PC-3 (cell line): ENCODE measurements around the gene KRT75. TPM values are rescaled to one million over a fixed set of nuclear protein-coding genes. Genes with fewer than 3 reads are reported as not detected.
A peak's percentile ranks its signal among the peaks of the same experiment; 100 is the strongest.

Experiments used
- ATAC-seq: fragments of 200-7000 bp; cut with Tn5 transposase; 2 replicates; pipeline ENCODE4 v1.9.1; 2020; ENCODE audit warnings: mild to moderate bottlenecking, moderate library complexity
- BruUV-seq: library from RNA; stranded (reverse); fragments of 400-500 nt; replicated peaks from 2 replicates; lab custom pipeline; 2021; lab: Mats Ljungman, UMichigan
- CTCF ChIA-PET: fragments of 300-600 bp; sonication (Branson Sonifier 250); formaldehyde crosslinking; loops from one replicate; lab custom pipeline; 2022; ENCODE audit warnings: antibody characterized with exemption; lab: Charles Lee
- POLR2A ChIA-PET: fragments of 300-600 bp; sonication (Branson Sonifier 250); formaldehyde crosslinking; loops from one replicate; lab custom pipeline; 2022; ENCODE audit warnings: antibody characterized with exemption; ENCODE audit not compliant: unreplicated experiment; lab: Charles Lee
- DNase-seq: peaks from one replicate; pipeline ENCODE4 v3.0.0-alpha.2; 2015
- H2AFZ ChIP-seq: fragments of 300-600 bp; sonication (generic); 2 replicates; pipeline ENCODE4 v1.6.0; 2016; ENCODE audit warnings: antibody characterized with exemption, low read length
- H3F3A ChIP-seq: fragments of 300-600 bp; sonication (generic); one replicate; pipeline ENCODE4 v1.6.0; 2017; ENCODE audit warnings: antibody characterized with exemption, low read length, control low read depth, mild to moderate bottlenecking; ENCODE audit not compliant: unreplicated experiment
- H3K27ac ChIP-seq: fragments of 300-600 bp; sonication (generic); 2 replicates; pipeline ENCODE4 v1.5.1; 2016; ENCODE audit warnings: mild to moderate bottlenecking, low read length
- H3K27me3 ChIP-seq: fragments of 300-600 bp; sonication (generic); 2 replicates; pipeline ENCODE4 v1.6.1; 2016; ENCODE audit warnings: low read length, mixed read lengths
- H3K36me3 ChIP-seq: fragments of 300-600 bp; sonication (generic); 2 replicates; pipeline ENCODE4 v1.6.1; 2016; ENCODE audit warnings: low read depth, mixed run types, low read length, mixed read lengths
- H3K4me1 ChIP-seq: fragments of 300-600 bp; sonication (generic); 2 replicates; pipeline ENCODE4 v1.5.1; 2016; ENCODE audit warnings: low read length; ENCODE audit not compliant: insufficient read depth
- H3K4me2 ChIP-seq: fragments of 300-600 bp; sonication (generic); 2 replicates; pipeline ENCODE4 v1.6.0; 2016; ENCODE audit warnings: low read length
- H3K4me3 ChIP-seq: fragments of 300-600 bp; sonication (generic); 2 replicates; pipeline ENCODE4 v1.5.1; 2016; ENCODE audit warnings: mild to moderate bottlenecking, low read length, mixed read lengths
- H3K79me2 ChIP-seq: fragments of 300-600 bp; sonication (generic); 2 replicates; pipeline ENCODE4 v1.6.1; 2017; ENCODE audit warnings: low read length, mixed read lengths
- H3K9ac ChIP-seq: fragments of 300-600 bp; sonication (generic); 2 replicates; pipeline ENCODE4 v1.6.0; 2016; ENCODE audit warnings: mild to moderate bottlenecking, low read length
- H3K9me2 ChIP-seq: fragments of 300-600 bp; sonication (generic); replicated peaks from 2 replicates; pipeline ENCODE4 v1.6.1; 2016; ENCODE audit warnings: mixed run types, low read length, mixed read lengths
- H3K9me3 ChIP-seq: fragments of 300-600 bp; sonication (generic); 2 replicates; pipeline ENCODE4 v1.6.1; 2016; ENCODE audit warnings: low read length, mixed read lengths
- H4K20me1 ChIP-seq: fragments of 300-600 bp; sonication (generic); 2 replicates; pipeline ENCODE4 v1.6.1; 2016; ENCODE audit warnings: low read length, mixed read lengths
- EZH2 ChIP-seq: fragments of 300-600 bp; sonication (generic); IDR thresholded peaks from one replicate; pipeline ENCODE4 v1.6.1; 2017; ENCODE audit warnings: antibody characterized with exemption, mild to moderate bottlenecking, low read length; ENCODE audit not compliant: unreplicated experiment
- EZH2phosphoT487 ChIP-seq: fragments of 300-600 bp; sonication (generic); IDR thresholded peaks from 2 replicates; pipeline ENCODE4 v1.6.1; 2018; ENCODE audit warnings: mild to moderate bottlenecking, antibody characterized with exemption, low read length, borderline replicate concordance
- intact Hi-C: fragments of 100-400 bp; cut with micrococcal nuclease; formaldehyde crosslinking; loops from 2 replicates; pipeline ENCODE4 v1.9.0; 2023
- total RNA-seq: library from RNA; depleted of rRNA; stranded (reverse); fragments of >200 nt; gene quantifications from 2 replicates; pipeline ENCODE4 v1.2.3, GENCODE V29; 2014
- TF ChIP-seq, protein P1 (sequence below): fragments of 300-600 bp; sonication (generic); conservative IDR thresholded peaks from 2 replicates; pipeline ENCODE4 v1.5.1; 2017; ENCODE audit warnings: antibody characterized with exemption, low read depth, mild to moderate bottlenecking, low read length

Gene KRT75
- total RNA-seq, 1 experiment from 2014 or later = 38.5 TPM

DNA sequence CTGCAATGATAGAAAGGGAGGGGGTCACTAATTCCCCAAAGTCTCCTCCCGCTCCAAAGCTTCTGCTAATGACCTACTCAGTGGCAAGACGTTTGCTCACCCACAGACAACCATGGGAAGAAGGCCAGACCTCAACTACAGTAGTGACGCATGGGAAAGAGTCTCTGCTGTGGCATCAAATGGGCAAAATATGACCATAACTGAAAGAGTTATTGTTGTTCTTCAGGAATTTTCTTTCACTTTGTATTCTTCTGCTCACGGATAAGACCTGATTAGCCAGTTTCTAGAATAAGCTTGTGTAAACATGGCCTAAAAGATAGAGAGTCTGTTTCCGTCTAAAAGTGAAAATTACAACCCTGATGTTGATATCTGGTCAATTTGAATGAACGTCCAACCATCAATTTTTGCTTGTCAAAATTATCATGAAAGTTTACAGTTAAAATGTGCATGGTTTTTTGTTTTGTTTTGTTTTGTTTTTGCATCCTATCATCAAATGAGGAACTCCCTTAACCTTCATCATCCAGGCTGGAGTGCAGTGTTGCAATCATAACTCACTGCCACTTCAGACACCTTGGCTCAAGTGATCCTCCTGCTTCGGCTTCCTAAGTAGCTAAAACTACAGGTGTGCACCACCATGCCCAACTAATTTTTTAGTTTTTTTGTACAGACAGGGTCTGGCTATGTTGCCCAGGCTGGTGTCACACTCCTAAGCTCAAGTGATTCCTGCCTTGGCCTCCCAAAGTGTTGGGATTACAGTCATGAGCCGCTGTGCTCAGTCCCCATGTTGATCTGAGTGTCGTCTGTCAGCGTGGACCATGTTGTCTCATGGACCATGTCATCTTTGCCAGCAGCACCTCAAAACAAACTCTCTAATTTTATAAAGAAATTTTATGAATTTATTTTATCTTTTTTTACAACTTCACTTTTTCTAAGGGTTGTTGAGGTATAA, 10.8 kb upstream of the KRT75 start:
- ChIA-PET CTCF (no interaction called here), POLR2A (no interaction called here)
- H3K27ac ChIP-seq = peak overlapping the region; percentile 95
- ATAC-seq (no peak), DNase-seq (peak; percentile 78)
- H3K4me3 ChIP-seq = no peak overlapping the region
- H3K9ac ChIP-seq = peak overlapping the region; percentile 57; the same call in 1 of the 2 replicates
- no peaks in the 10 kb centered on the region for H3K9me3 ChIP-seq
- BruUV-seq = no TSS peak
- H3K4me2 ChIP-seq = peak overlapping the region; percentile 32; the same call in 1 of the 2 replicates
- intact Hi-C loops = loop anchor here (5.0 to 10.0 kb wide), 3 partner anchors 60 to 427 kb away; no protein-coding TSS in a partner anchor
- H3K27me3 ChIP-seq = no peaks in the 10 kb centered on the region
- no peak for TF ChIP-seq EZH2phosphoT487
- TF ChIP-seq EZH2 = no peak
- TF ChIP-seq, protein P1, sequence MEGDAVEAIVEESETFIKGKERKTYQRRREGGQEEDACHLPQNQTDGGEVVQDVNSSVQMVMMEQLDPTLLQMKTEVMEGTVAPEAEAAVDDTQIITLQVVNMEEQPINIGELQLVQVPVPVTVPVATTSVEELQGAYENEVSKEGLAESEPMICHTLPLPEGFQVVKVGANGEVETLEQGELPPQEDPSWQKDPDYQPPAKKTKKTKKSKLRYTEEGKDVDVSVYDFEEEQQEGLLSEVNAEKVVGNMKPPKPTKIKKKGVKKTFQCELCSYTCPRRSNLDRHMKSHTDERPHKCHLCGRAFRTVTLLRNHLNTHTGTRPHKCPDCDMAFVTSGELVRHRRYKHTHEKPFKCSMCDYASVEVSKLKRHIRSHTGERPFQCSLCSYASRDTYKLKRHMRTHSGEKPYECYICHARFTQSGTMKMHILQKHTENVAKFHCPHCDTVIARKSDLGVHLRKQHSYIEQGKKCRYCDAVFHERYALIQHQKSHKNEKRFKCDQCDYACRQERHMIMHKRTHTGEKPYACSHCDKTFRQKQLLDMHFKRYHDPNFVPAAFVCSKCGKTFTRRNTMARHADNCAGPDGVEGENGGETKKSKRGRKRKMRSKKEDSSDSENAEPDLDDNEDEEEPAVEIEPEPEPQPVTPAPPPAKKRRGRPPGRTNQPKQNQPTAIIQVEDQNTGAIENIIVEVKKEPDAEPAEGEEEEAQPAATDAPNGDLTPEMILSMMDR = no peak
- no peak overlapping the region for H2AFZ ChIP-seq
- no peaks in the 10 kb centered on the region for H3K36me3 ChIP-seq
- H3K79me2 ChIP-seq = no peaks in the 10 kb centered on the region
- H4K20me1 ChIP-seq = no peaks in the 10 kb centered on the region
- H3K9me2 ChIP-seq = no peaks in the 10 kb centered on the region
- peaks cover 24% of the 10 kb centered on the region for H3F3A ChIP-seq
- peaks cover 51% of the 10 kb centered on the region for H3K4me1 ChIP-seq

DNA sequence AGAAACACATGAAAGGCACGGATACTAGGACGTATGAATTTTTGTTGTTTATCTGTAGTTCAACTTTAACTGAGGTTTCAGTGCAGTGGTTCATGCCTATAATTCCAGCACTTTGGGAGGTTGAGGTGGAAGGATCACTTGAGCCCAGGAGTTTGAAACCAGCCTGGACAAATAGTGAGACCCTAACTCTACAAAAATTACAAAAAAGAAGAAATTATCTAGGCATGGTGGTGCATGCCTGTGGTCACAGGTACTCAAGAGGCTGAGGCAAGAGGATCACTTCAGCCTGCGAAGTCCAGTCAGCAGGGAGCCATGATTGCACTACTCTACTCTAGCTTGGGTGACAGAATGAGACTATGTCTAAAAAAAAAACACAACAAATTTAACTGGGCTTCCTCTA, 9.8 kb upstream of the KRT75 start:
- ATAC-seq (no peak), DNase-seq (no peak)
- H2AFZ ChIP-seq = no peak overlapping the region
- ChIA-PET POLR2A (no interaction called here), CTCF (no interaction called here)
- H3K4me3 ChIP-seq = no peak overlapping the region
- peak overlapping the region; percentile 24; the same call in 1 of the 2 replicates for H3K4me2 ChIP-seq
- no peaks in the 10 kb centered on the region for H3K9me2 ChIP-seq
- H3K9me3 ChIP-seq = no peaks in the 10 kb centered on the region
- H3K4me1 ChIP-seq = peaks cover 61% of the 10 kb centered on the region
- H4K20me1 ChIP-seq = no peaks in the 10 kb centered on the region
- H3K79me2 ChIP-seq = no peaks in the 10 kb centered on the region
- H3K36me3 ChIP-seq = no peaks in the 10 kb centered on the region
- peak overlapping the region; percentile 95 for H3K27ac ChIP-seq
- H3K9ac ChIP-seq = peak overlapping the region; percentile 57
- no TSS peak for BruUV-seq
- intact Hi-C loops = loop anchor here (5.0 to 10.0 kb wide), 3 partner anchors 61 to 428 kb away; no protein-coding TSS in a partner anchor
- H3F3A ChIP-seq = peaks cover 24% of the 10 kb centered on the region
- H3K27me3 ChIP-seq = no peaks in the 10 kb centered on the region
- TF ChIP-seq, protein P1 = no peak
- TF ChIP-seq EZH2 (no peak), EZH2phosphoT487 (no peak)
